ENCODE data around the gene BBOF1. TPM values are rescaled to one million over a fixed set of nuclear protein-coding genes. Genes with fewer than 3 reads are reported as not detected.

The BBOF1 gene
- total and polyA plus RNA-seq, 4 donors: 1.0 to 2.8 (median 2.1) TPM

DNA sequence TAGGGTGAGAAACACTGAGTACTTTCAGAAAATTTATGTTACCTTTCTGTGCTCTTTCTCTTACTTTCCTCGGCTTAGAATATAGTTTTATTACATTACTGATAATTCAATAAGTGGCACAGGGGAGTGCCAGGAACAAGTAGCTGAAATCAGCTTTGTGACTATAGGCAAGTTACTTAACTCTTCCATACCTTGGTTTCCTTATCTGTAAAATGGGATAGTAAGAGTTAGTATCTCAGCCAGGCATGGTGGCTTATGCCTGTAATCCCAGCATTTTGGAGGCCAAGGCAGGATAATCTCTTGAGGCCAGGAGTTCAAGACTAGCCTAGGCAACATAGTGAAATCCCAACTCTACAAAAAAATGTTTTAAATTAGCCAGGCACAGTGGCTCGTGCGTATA, 15.4 kb downstream of the BBOF1 start (continued):
- no peak for TF ChIP-seq REST (IDR thresholded peaks at IDR 0.05)
- no peak for TF ChIP-seq HNF4G (IDR thresholded peaks at IDR 0.05)
- no peak for TF ChIP-seq HNF4A (conservative IDR thresholded peaks at IDR 0.05)
- TF ChIP-seq FOXA2 (IDR thresholded peaks at IDR 0.05): no peak
- no peak for TF ChIP-seq TAF1 (conservative IDR thresholded peaks at IDR 0.05)

DNA sequence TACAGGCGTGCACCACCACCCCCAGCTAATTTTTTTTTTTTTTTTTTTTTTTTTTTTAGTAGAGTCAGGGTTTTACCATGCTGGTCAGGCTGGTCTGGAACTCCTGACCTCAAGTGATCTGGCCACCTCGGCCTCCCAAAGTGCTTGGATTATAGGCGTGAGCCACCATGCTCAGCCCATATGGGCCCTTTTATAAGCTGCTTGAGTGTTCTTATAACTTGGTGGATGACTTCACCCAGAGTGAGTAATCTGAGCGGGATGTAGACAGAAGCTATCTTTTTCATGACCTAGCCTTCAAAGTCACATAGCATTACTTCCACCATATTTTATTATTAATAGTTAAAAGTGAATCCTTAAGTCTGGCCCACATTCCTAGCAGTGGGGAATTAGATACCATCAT, 16.4 kb downstream of the BBOF1 start:
- H3K9me3 ChIP-seq (ENCODE audit: control insufficient read depth in 4 of 4, low read length in 3 of 4): no peaks in the 10 kb centered on the region
- no peak overlapping the region for H3K4me3 ChIP-seq (ENCODE audit: low read depth in 1 of 3, low read length in 3 of 3)
- H3K27me3 ChIP-seq (ENCODE audit: control insufficient read depth in 4 of 4, insufficient read depth in 4 of 4, low read length in 3 of 4): no peaks in the 10 kb centered on the region
- WGBS: 95% methylated on average over 4 of the region's 4 CpGs
- DNase-seq (ENCODE audit: low spot score): no peak
- TF ChIP-seq EGR1 (IDR thresholded peaks at IDR 0.05; ENCODE audit: low read depth in 2 of 2) (no peak), HNF4A (conservative IDR thresholded peaks at IDR 0.05) (no peak), SP1 (IDR thresholded peaks at IDR 0.05) (no peak), RXRA (IDR thresholded peaks at IDR 0.05) (no peak), RAD21 (IDR thresholded peaks at IDR 0.05) (no peak), NR2F2 (IDR thresholded peaks at IDR 0.05) (no peak), HNF4G (IDR thresholded peaks at IDR 0.05) (no peak), ZBTB33 (IDR thresholded peaks at IDR 0.05) (no peak), REST (IDR thresholded peaks at IDR 0.05) (no peak), TAF1 (conservative IDR thresholded peaks at IDR 0.05) (no peak), FOXA2 (IDR thresholded peaks at IDR 0.05) (no peak), YY1 (IDR thresholded peaks at IDR 0.05) (no peak), FOXA1 (IDR thresholded peaks at IDR 0.05) (no peak)
- TF ChIP-seq, protein P1, sequence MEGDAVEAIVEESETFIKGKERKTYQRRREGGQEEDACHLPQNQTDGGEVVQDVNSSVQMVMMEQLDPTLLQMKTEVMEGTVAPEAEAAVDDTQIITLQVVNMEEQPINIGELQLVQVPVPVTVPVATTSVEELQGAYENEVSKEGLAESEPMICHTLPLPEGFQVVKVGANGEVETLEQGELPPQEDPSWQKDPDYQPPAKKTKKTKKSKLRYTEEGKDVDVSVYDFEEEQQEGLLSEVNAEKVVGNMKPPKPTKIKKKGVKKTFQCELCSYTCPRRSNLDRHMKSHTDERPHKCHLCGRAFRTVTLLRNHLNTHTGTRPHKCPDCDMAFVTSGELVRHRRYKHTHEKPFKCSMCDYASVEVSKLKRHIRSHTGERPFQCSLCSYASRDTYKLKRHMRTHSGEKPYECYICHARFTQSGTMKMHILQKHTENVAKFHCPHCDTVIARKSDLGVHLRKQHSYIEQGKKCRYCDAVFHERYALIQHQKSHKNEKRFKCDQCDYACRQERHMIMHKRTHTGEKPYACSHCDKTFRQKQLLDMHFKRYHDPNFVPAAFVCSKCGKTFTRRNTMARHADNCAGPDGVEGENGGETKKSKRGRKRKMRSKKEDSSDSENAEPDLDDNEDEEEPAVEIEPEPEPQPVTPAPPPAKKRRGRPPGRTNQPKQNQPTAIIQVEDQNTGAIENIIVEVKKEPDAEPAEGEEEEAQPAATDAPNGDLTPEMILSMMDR (IDR thresholded peaks at IDR 0.05; ENCODE audit: low read depth, low read length, missing input control): no peak
- TF ChIP-seq, protein P2, sequence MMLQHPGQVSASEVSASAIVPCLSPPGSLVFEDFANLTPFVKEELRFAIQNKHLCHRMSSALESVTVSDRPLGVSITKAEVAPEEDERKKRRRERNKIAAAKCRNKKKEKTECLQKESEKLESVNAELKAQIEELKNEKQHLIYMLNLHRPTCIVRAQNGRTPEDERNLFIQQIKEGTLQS (IDR thresholded peaks at IDR 0.05): no peak
- TF ChIP-seq, protein P3, sequence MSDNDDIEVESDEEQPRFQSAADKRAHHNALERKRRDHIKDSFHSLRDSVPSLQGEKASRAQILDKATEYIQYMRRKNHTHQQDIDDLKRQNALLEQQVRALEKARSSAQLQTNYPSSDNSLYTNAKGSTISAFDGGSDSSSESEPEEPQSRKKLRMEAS (IDR thresholded peaks at IDR 0.05): no peak
- H3K27ac ChIP-seq (ENCODE audit: low read depth in 1 of 2, low read length in 2 of 2): no peak overlapping the region
- H3K36me3 ChIP-seq (ENCODE audit: control insufficient read depth in 4 of 4, insufficient read depth in 3 of 4, low read depth in 1 of 4, low read length in 3 of 4): no peaks in the 10 kb centered on the region
- H3K4me1 ChIP-seq (ENCODE audit: control insufficient read depth in 4 of 4, insufficient read depth in 4 of 4, low read length in 3 of 4): no peaks in the 10 kb centered on the region
- no peak overlapping the region for H3K9ac ChIP-seq (ENCODE audit: low read depth in 1 of 2, low read length in 2 of 2)

Data from liver (tissue), 9 donors.